AG04449 (cell line): Measurements from ENCODE around the gene KIF26B.

ENCODE experiments used
- CTCF ChIA-PET: fragments of 350-600 bp; formaldehyde crosslinking; extraction: SDS; loops from one replicate; lab custom pipeline; 2021; ENCODE audit warnings: antibody characterized with exemption; lab: Yijun Ruan, JAX
- POLR2A ChIA-PET: fragments of 400-600, 350-600 bp; formaldehyde crosslinking; extraction: SDS; loops from one replicate; lab custom pipeline; 2020; ENCODE audit warnings: antibody characterized with exemption, inconsistent platforms; lab: Yijun Ruan, JAX
- DNase-seq: peaks from one replicate; pipeline ENCODE4 v3.0.0-alpha.2; 2010; ENCODE audit warnings: low read depth, low spot score
- H3K4me3 ChIP-seq: 2 replicates; pipeline ENCODE4 v1.5.1; 2011; ENCODE audit warnings: low read depth, mild to moderate bottlenecking, control low read depth, low read length
- TF ChIP-seq, protein P1 (sequence below): IDR thresholded peaks from one replicate; pipeline ENCODE4 v1.5.1; 2011; ENCODE audit warnings: mild to moderate bottlenecking, moderate library complexity, low read length, control low read depth, inconsistent platforms; ENCODE audit not compliant: insufficient read depth; ENCODE audit errors: missing control alignments

Gene KIF26B

DNA sequence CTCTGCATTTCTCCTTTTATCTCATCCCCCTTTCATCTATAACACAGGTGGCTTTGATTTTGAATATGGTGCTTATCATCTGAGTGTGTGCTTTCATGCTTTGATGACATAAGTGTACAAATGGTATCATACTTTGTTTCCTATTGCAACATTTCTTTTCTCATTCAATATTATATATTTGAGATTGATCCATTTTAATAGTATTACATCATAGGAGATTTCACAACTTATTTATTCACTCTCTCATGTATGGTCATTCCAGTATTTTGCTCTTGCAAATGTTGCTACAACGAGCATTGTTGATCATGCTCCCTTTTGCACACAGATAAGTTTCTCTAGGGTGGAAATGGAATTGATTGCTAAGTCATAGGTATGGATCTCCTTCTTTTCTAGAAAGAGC, 302.8 kb downstream of the KIF26B start:
- H3K4me3 ChIP-seq, result no peak overlapping the region
- DNase-seq, result no peak
- CTCF ChIA-PET, result no interaction called here
- POLR2A ChIA-PET, result no interaction called here
- TF ChIP-seq, protein P1, sequence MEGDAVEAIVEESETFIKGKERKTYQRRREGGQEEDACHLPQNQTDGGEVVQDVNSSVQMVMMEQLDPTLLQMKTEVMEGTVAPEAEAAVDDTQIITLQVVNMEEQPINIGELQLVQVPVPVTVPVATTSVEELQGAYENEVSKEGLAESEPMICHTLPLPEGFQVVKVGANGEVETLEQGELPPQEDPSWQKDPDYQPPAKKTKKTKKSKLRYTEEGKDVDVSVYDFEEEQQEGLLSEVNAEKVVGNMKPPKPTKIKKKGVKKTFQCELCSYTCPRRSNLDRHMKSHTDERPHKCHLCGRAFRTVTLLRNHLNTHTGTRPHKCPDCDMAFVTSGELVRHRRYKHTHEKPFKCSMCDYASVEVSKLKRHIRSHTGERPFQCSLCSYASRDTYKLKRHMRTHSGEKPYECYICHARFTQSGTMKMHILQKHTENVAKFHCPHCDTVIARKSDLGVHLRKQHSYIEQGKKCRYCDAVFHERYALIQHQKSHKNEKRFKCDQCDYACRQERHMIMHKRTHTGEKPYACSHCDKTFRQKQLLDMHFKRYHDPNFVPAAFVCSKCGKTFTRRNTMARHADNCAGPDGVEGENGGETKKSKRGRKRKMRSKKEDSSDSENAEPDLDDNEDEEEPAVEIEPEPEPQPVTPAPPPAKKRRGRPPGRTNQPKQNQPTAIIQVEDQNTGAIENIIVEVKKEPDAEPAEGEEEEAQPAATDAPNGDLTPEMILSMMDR, result no peak

DNA sequence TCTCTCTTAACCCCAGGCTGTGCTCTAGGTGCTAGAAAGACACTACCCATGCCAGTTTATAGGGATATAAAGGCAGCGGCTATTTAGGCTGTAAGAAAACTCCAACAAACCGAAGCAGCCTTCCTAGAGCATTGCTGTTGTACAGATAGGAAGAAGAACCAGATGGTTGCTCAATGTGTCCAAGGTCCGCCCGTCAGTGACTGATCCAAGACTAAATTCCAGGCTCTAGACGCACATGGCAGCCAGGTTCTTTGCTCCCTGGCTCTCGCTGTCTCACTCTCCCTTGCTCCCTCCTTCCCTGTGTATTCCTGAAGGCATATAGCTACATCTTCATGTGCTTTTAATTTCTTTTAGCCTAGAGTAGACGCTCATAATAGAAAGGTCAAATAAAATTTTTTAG, 303.4 kb downstream of the KIF26B start:
- ChIA-PET POLR2A (no interaction called here), CTCF (no interaction called here)
- no peak overlapping the region for H3K4me3 ChIP-seq
- no peak for DNase-seq
- TF ChIP-seq, protein P1, result no peak

GRCh38 chr1:245458761-245459174, 304.0 kb downstream of the KIF26B start:
- CTCF ChIA-PET, result no interaction called here
- TF ChIP-seq, protein P1, result no peak
- no peak for DNase-seq
- H3K4me3 ChIP-seq, result no peak overlapping the region
- POLR2A ChIA-PET, result no interaction called here

DNA sequence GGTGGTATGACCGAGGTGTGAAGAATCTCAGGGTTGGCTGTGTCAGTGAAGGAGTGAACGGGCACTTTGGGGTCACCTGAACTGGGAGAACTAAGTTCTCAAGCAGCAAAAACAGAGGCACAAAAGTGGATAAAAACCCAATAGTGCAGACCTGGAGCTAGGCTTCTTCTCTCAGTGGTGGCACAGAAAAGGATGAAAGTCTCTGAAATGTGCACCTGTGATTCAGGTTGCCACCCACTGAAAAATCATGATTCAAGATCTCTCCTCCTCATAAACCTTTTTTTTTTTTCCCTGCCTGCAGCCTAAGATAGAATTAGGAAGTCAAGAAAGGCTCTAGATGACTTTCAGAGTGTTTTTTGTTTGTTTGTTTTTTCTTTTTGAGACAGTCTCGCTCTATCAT, 304.8 kb downstream of the KIF26B start:
- ChIA-PET POLR2A (no interaction called here), CTCF (no interaction called here)
- DNase-seq, result no peak
- TF ChIP-seq, protein P1, result no peak
- no peak overlapping the region for H3K4me3 ChIP-seq

GRCh38 chr1:245461681-245462080, 306.9 kb downstream of the KIF26B start:
- no peak overlapping the region for H3K4me3 ChIP-seq
- ChIA-PET POLR2A (no interaction called here), CTCF (no interaction called here)
- no peak for DNase-seq
- TF ChIP-seq, protein P1, result no peak

DNA sequence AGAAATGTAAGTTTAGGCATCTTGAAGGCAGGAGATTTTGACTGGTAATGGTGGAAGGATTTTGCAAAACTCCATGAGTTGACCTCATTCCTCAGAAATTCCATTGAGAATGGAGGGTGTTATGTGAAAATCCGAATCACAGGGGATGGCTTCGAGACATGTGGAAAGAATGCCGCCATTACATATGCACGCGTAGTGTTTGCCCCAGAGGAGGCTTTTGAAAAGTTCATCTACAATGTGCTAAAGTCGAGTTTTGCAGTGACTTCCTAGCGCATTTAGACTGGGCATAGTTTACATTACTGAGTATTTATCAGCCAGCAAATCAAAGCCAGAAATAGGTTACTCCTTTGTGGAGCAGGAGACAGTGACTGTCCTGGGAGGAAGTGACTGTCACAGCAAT, 307.4 kb downstream of the KIF26B start:
- no peak overlapping the region for H3K4me3 ChIP-seq
- DNase-seq, result no peak
- TF ChIP-seq, protein P1, result no peak
- POLR2A ChIA-PET, result no interaction called here
- CTCF ChIA-PET, result no interaction called here
